Liver (tissue), 9 donors: ENCODE measurements around the gene SLC16A4. TPM values are rescaled to one million over a fixed set of nuclear protein-coding genes. Genes with fewer than 3 reads are reported as not detected.

Experiments used
- DNase-seq: peaks from one replicate; pipeline ENCODE4 v3.0.0-alpha.2; 2017; ENCODE audit warnings: low spot score
- H3K27ac ChIP-seq, 2 donors: one replicate each; pipeline ENCODE4 v1.7.0; 2013; ENCODE audit warnings: inconsistent platforms in 2 of 2, low read length in 2 of 2, control low read depth in 1 of 2, low read depth in 1 of 2, mild to moderate bottlenecking in 1 of 2
- H3K27me3 ChIP-seq, 4 donors: one replicate each; pipeline versions ENCODE4 v1.6.1 to v1.7.0; 2013; ENCODE audit warnings: low read length in 3 of 4, inconsistent platforms in 1 of 4, mild to moderate bottlenecking in 1 of 4, moderate library complexity in 1 of 4; ENCODE audit not compliant: control insufficient read depth in 4 of 4, insufficient read depth in 4 of 4
- H3K36me3 ChIP-seq, 4 donors: one replicate each; pipeline versions ENCODE4 v1.6.1 to v1.7.0; 2013; ENCODE audit warnings: low read length in 3 of 4, mild to moderate bottlenecking in 3 of 4, low read depth in 1 of 4, moderate library complexity in 1 of 4; ENCODE audit not compliant: control insufficient read depth in 4 of 4, insufficient read depth in 3 of 4
- H3K4me1 ChIP-seq, 4 donors: one replicate each; pipeline versions ENCODE4 v1.6.1 to v1.7.0; 2013; ENCODE audit warnings: low read length in 3 of 4, mild to moderate bottlenecking in 3 of 4, moderate library complexity in 1 of 4; ENCODE audit not compliant: control insufficient read depth in 4 of 4, insufficient read depth in 4 of 4
- H3K4me3 ChIP-seq, 3 donors: one replicate each; pipeline versions ENCODE4 v1.6.1 to v1.7.0; 2013; ENCODE audit warnings: low read length in 3 of 3, control low read depth in 1 of 3, low read depth in 1 of 3, mild to moderate bottlenecking in 1 of 3
- H3K9ac ChIP-seq, 2 donors: one replicate each; pipeline ENCODE4 v1.7.0; 2013; ENCODE audit warnings: low read length in 2 of 2, mild to moderate bottlenecking in 2 of 2, moderate library complexity in 2 of 2, control low read depth in 1 of 2, low read depth in 1 of 2
- H3K9me3 ChIP-seq, 4 donors: one replicate each; pipeline versions ENCODE4 v1.6.1 to v1.7.0; 2013; ENCODE audit warnings: low read length in 3 of 4; ENCODE audit not compliant: control insufficient read depth in 4 of 4
- EGR1 ChIP-seq, 2 donors: IDR thresholded peaks; 2 replicates each; pipeline ENCODE4 v1.6.1; 2016 to 2018; ENCODE audit warnings: antibody characterized with exemption in 2 of 2, low read depth in 2 of 2
- FOXA1 ChIP-seq: IDR thresholded peaks from 2 replicates; pipeline ENCODE4 v1.6.1; 2016; ENCODE audit warnings: antibody characterized with exemption
- FOXA2 ChIP-seq: IDR thresholded peaks from 2 replicates; pipeline ENCODE4 v1.6.1; 2016; ENCODE audit warnings: antibody characterized with exemption
- GABPA ChIP-seq, 2 donors: IDR thresholded peaks in 1 of 2; conservative IDR thresholded peaks in 1 of 2; 2 replicates each; pipeline ENCODE4 v1.6.1; 2016; ENCODE audit warnings: antibody characterized with exemption in 2 of 2, mild to moderate bottlenecking in 1 of 2, moderate library complexity in 1 of 2
- HNF4A ChIP-seq, 2 donors: conservative IDR thresholded peaks; 2 replicates each; pipeline ENCODE4 v1.6.1; 2016; ENCODE audit warnings: antibody characterized with exemption in 2 of 2, mild to moderate bottlenecking in 2 of 2
- HNF4G ChIP-seq: IDR thresholded peaks from 2 replicates; pipeline ENCODE4 v1.6.1; 2016; ENCODE audit warnings: antibody characterized with exemption
- JUND ChIP-seq, 2 donors: IDR thresholded peaks; 2 replicates each; pipeline ENCODE4 v1.6.1; 2016; ENCODE audit warnings: antibody characterized with exemption in 2 of 2
- NR2F2 ChIP-seq: IDR thresholded peaks from 2 replicates; pipeline ENCODE4 v1.6.1; 2016; ENCODE audit warnings: antibody characterized with exemption
- RAD21 ChIP-seq, 2 donors: IDR thresholded peaks; 2 replicates each; pipeline ENCODE4 v1.6.1; 2016; ENCODE audit warnings: antibody characterized with exemption in 2 of 2, mild to moderate bottlenecking in 2 of 2
- RXRA ChIP-seq, 2 donors: IDR thresholded peaks; 2 replicates each; pipeline ENCODE4 v1.6.1; 2017 to 2018; ENCODE audit warnings: antibody characterized with exemption in 2 of 2, mild to moderate bottlenecking in 1 of 2
- SP1 ChIP-seq: IDR thresholded peaks from 2 replicates; pipeline ENCODE4 v1.6.1; 2018; ENCODE audit warnings: antibody characterized with exemption, mild to moderate bottlenecking
- TAF1 ChIP-seq: conservative IDR thresholded peaks from 2 replicates; pipeline ENCODE4 v1.6.1; 2016; ENCODE audit warnings: antibody characterized with exemption, mild to moderate bottlenecking
- YY1 ChIP-seq: IDR thresholded peaks from 2 replicates; pipeline ENCODE4 v1.6.1; 2016; ENCODE audit warnings: antibody characterized with exemption, mild to moderate bottlenecking
- WGBS: extraction: QIAGEN DNeasy Blood & Tissue Kit; methylation state at CpG from one replicate; pipeline ENCODE4 v1.1.7; 2013; 5-methylcytosine and 5-hydroxymethylcytosine counted together
- polyA plus RNA-seq, 2 donors: library from polyadenylated mRNA; stranded (reverse) in 1 of 2; unstranded in 1 of 2; fragments of 200-250 nt in 1 of 2; fragments of >200 nt in 1 of 2; fragmentation: Nextera tagmentation in 1 of 2; extraction: Ambion mirVana in 1 of 2; gene quantifications; one replicate each; pipeline versions ENCODE4 v1.2.1 to v1.2.3, GENCODE V29; 2013 to 2015
- total RNA-seq, 2 donors: library from RNA; depleted of rRNA; stranded (reverse); fragments of >200 nt; gene quantifications; one replicate each; pipeline ENCODE4 v1.2.3, GENCODE V29; 2014
- TF ChIP-seq, protein P1 (sequence below): IDR thresholded peaks from 2 replicates; pipeline ENCODE4 v1.6.1; 2016; ENCODE audit warnings: antibody characterized with exemption, mild to moderate bottlenecking
- TF ChIP-seq, protein P2 (sequence below): IDR thresholded peaks from 2 replicates; pipeline ENCODE4 v1.6.1; 2016; ENCODE audit warnings: antibody characterized with exemption
- TF ChIP-seq, protein P3 (sequence below): IDR thresholded peaks from 2 replicates; pipeline ENCODE4 v1.6.1; 2016; ENCODE audit warnings: antibody characterized with exemption
- TF ChIP-seq, protein P4 (sequence below): fragments of 150-350 bp; IDR thresholded peaks from 2 replicates; pipeline ENCODE4 v1.5.1; 2017; ENCODE audit warnings: improper control_type of control experiment, low read depth, low read length; ENCODE audit not compliant: missing input control
- TF ChIP-seq, protein P5 (sequence below): IDR thresholded peaks from 2 replicates; pipeline ENCODE4 v1.6.1; 2016; ENCODE audit warnings: antibody characterized with exemption
- donor health status: healthy.
- donor health status: healthy.
- donor health status: healthy.
- donor health status: healthy.
- donor health status: healthy.

Gene SLC16A4
- total and polyA plus RNA-seq, 4 donors = 0.72 to 1.8 (median 1.6) TPM

DNA sequence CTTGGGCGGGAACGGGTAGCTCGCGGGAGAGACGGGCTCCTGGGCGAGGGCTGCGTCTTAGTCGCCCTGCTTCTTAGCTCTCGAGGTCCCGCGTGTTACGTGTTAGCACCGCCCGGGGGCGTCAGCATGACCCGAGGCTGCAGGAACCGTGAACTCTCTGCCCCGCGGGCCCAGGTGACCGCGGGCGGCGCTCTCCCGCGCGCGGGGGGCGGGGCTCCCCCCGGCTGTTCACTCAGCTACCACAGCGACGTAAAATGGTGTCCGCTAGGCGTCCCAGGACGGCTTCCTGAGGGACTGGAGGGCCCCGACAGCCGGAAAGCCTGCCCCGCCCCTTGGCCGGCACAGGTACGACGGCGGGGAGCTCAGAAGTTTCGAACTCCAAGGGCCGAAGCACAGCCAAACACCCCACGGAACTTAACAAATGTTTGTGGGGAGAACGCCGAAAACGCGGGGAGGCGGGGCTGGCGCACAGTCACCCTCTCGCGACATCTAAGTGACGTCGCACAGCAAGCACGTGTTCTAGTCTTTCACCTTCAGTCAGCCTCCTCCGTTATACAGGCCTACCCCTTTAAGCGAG is 52.4 kb downstream of the SLC16A4 start:
- H3K4me1 ChIP-seq = peaks cover 15 to 55% (median 41%) of the 10 kb centered on the region in 4 donors

More for the DNA sequence above, 52.4 kb downstream of the SLC16A4 start:
- H3K27me3 ChIP-seq = no peaks in the 10 kb centered on the region
- DNase-seq = peak; percentile 94
- H3K9me3 ChIP-seq = no peaks in the 10 kb centered on the region
- under 1% methylated on average over 57 of the region's 57 CpGs for WGBS
- peak overlapping the region; percentile 71 to 82 (median 78) for H3K4me3 ChIP-seq
- H3K9ac ChIP-seq = peak overlapping the region; percentile 93 to 94
- peaks cover 1 to 7% (median 4%) of the 10 kb centered on the region in 4 donors for H3K36me3 ChIP-seq
- H3K27ac ChIP-seq = peak overlapping the region; percentile 98 to 99
- peak; percentile 45 for TF ChIP-seq TAF1
- TF ChIP-seq HNF4G = no peak
- peak; percentile 85 for TF ChIP-seq YY1
- TF ChIP-seq, protein P1, sequence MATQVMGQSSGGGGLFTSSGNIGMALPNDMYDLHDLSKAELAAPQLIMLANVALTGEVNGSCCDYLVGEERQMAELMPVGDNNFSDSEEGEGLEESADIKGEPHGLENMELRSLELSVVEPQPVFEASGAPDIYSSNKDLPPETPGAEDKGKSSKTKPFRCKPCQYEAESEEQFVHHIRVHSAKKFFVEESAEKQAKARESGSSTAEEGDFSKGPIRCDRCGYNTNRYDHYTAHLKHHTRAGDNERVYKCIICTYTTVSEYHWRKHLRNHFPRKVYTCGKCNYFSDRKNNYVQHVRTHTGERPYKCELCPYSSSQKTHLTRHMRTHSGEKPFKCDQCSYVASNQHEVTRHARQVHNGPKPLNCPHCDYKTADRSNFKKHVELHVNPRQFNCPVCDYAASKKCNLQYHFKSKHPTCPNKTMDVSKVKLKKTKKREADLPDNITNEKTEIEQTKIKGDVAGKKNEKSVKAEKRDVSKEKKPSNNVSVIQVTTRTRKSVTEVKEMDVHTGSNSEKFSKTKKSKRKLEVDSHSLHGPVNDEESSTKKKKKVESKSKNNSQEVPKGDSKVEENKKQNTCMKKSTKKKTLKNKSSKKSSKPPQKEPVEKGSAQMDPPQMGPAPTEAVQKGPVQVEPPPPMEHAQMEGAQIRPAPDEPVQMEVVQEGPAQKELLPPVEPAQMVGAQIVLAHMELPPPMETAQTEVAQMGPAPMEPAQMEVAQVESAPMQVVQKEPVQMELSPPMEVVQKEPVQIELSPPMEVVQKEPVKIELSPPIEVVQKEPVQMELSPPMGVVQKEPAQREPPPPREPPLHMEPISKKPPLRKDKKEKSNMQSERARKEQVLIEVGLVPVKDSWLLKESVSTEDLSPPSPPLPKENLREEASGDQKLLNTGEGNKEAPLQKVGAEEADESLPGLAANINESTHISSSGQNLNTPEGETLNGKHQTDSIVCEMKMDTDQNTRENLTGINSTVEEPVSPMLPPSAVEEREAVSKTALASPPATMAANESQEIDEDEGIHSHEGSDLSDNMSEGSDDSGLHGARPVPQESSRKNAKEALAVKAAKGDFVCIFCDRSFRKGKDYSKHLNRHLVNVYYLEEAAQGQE = peak; percentile 64
- TF ChIP-seq, protein P2, sequence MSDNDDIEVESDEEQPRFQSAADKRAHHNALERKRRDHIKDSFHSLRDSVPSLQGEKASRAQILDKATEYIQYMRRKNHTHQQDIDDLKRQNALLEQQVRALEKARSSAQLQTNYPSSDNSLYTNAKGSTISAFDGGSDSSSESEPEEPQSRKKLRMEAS = peak; percentile 78
- TF ChIP-seq FOXA1 = no peak
- TF ChIP-seq SP1 = no peak
- TF ChIP-seq EGR1 (IDR thresholded peaks at IDR 0.05; ENCODE audit: low read depth in 2 of 2) = peak in 1 of 2 donors; percentile 44
- no peak for TF ChIP-seq FOXA2
- TF ChIP-seq, protein P3, sequence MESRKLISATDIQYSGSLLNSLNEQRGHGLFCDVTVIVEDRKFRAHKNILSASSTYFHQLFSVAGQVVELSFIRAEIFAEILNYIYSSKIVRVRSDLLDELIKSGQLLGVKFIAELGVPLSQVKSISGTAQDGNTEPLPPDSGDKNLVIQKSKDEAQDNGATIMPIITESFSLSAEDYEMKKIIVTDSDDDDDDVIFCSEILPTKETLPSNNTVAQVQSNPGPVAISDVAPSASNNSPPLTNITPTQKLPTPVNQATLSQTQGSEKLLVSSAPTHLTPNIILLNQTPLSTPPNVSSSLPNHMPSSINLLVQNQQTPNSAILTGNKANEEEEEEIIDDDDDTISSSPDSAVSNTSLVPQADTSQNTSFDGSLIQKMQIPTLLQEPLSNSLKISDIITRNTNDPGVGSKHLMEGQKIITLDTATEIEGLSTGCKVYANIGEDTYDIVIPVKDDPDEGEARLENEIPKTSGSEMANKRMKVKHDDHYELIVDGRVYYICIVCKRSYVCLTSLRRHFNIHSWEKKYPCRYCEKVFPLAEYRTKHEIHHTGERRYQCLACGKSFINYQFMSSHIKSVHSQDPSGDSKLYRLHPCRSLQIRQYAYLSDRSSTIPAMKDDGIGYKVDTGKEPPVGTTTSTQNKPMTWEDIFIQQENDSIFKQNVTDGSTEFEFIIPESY = no peak
- TF ChIP-seq, protein P4, sequence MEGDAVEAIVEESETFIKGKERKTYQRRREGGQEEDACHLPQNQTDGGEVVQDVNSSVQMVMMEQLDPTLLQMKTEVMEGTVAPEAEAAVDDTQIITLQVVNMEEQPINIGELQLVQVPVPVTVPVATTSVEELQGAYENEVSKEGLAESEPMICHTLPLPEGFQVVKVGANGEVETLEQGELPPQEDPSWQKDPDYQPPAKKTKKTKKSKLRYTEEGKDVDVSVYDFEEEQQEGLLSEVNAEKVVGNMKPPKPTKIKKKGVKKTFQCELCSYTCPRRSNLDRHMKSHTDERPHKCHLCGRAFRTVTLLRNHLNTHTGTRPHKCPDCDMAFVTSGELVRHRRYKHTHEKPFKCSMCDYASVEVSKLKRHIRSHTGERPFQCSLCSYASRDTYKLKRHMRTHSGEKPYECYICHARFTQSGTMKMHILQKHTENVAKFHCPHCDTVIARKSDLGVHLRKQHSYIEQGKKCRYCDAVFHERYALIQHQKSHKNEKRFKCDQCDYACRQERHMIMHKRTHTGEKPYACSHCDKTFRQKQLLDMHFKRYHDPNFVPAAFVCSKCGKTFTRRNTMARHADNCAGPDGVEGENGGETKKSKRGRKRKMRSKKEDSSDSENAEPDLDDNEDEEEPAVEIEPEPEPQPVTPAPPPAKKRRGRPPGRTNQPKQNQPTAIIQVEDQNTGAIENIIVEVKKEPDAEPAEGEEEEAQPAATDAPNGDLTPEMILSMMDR = peak; percentile 47
- TF ChIP-seq HNF4A (conservative IDR thresholded peaks at IDR 0.05) = peak in 1 of 2 donors; percentile 4
- TF ChIP-seq RAD21 (IDR thresholded peaks at IDR 0.05) = peak in 1 of 2 donors; percentile 25
- TF ChIP-seq GABPA (IDR thresholded peaks at IDR 0.05 in 1 of 2, conservative IDR thresholded peaks at IDR 0.05 in 1 of 2) = no peak
- TF ChIP-seq, protein P5, sequence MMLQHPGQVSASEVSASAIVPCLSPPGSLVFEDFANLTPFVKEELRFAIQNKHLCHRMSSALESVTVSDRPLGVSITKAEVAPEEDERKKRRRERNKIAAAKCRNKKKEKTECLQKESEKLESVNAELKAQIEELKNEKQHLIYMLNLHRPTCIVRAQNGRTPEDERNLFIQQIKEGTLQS = no peak
- TF ChIP-seq RXRA (IDR thresholded peaks at IDR 0.05) = peak; percentile 23 to 61
- TF ChIP-seq NR2F2 = no peak
- no peak for TF ChIP-seq JUND (IDR thresholded peaks at IDR 0.05)
